ENCODE data around the gene SDCCAG8. TPM values are rescaled to one million over a fixed set of nuclear protein-coding genes. Genes with fewer than 3 reads are reported as not detected.

The SDCCAG8 gene
- total and polyA plus RNA-seq, 2 experiments from 2014 or later = 28.3 to 39.3 TPM

GRCh38 chr1:243487649-243488227 lies 231.9 kb downstream of the SDCCAG8 start:
- no peak for TF ChIP-seq CTCF (IDR thresholded peaks at IDR 0.05; ENCODE audit: poor library complexity)
- TF ChIP-seq EZH2phosphoT487 (IDR thresholded peaks at IDR 0.05; ENCODE audit: low read depth, severe bottlenecking, unreplicated experiment) = no peak
- TF ChIP-seq EZH2 (IDR thresholded peaks at IDR 0.05; ENCODE audit: borderline replicate concordance) = no peak
- peaks cover 1% of the 10 kb centered on the region for H3K4me1 ChIP-seq (ENCODE audit: insufficient read depth)
- no peak for DNase-seq (ENCODE audit: low spot score)
- no peak overlapping the region for H3K4me3 ChIP-seq
- no peak overlapping the region for H3K4me2 ChIP-seq
- no peaks in the 10 kb centered on the region for H3K9me3 ChIP-seq (ENCODE audit: low read depth)
- no peaks in the 10 kb centered on the region for H3K79me2 ChIP-seq
- no peaks in the 10 kb centered on the region for H4K20me1 ChIP-seq (ENCODE audit: insufficient read depth, poor library complexity, severe bottlenecking)
- no peak overlapping the region for H3K27ac ChIP-seq
- H3K9me2 ChIP-seq (replicated peaks; ENCODE audit: insufficient read depth) = no peaks in the 10 kb centered on the region
- no peaks in the 10 kb centered on the region for H3K27me3 ChIP-seq
- 95% methylated on average over 29 of the region's 40 CpGs for WGBS (ENCODE audit: low lambda C conversion rate, missing lambda C conversion rate)
- no peak overlapping the region for H2AFZ ChIP-seq
- no peaks in the 10 kb centered on the region for H3K36me3 ChIP-seq (replicated peaks; ENCODE audit: insufficient read depth, low read depth)

GRCh38 chr1:243488459-243489157 lies 232.8 kb downstream of the SDCCAG8 start:
- Histone ChIP-seq H3K4me3 (no peak overlapping the region), H3K4me2 (no peak overlapping the region), H3K36me3 (replicated peaks; ENCODE audit: insufficient read depth, low read depth) (no peaks in the 10 kb centered on the region), H3K9me3 (ENCODE audit: low read depth) (no peaks in the 10 kb centered on the region), H3K4me1 (ENCODE audit: insufficient read depth) (no peaks in the 10 kb centered on the region), H3K9me2 (replicated peaks; ENCODE audit: insufficient read depth) (no peaks in the 10 kb centered on the region), H3K27me3 (no peaks in the 10 kb centered on the region), H2AFZ (no peak overlapping the region), H4K20me1 (ENCODE audit: insufficient read depth, poor library complexity, severe bottlenecking) (no peaks in the 10 kb centered on the region), H3K79me2 (no peaks in the 10 kb centered on the region), H3K27ac (no peak overlapping the region)
- WGBS (ENCODE audit: low lambda C conversion rate, missing lambda C conversion rate) = 86% methylated on average over 20 of the region's 20 CpGs
- TF ChIP-seq EZH2phosphoT487 (IDR thresholded peaks at IDR 0.05; ENCODE audit: low read depth, severe bottlenecking, unreplicated experiment) (no peak), EZH2 (IDR thresholded peaks at IDR 0.05; ENCODE audit: borderline replicate concordance) (no peak), CTCF (IDR thresholded peaks at IDR 0.05; ENCODE audit: poor library complexity) (no peak)
- no peak for DNase-seq (ENCODE audit: low spot score)

GRCh38 chr1:243489158-243489527 lies 233.3 kb downstream of the SDCCAG8 start:
- DNase-seq (ENCODE audit: low spot score) = no peak
- H3K9me3 ChIP-seq (ENCODE audit: low read depth) = no peaks in the 10 kb centered on the region
- H3K79me2 ChIP-seq = no peaks in the 10 kb centered on the region
- TF ChIP-seq CTCF (IDR thresholded peaks at IDR 0.05; ENCODE audit: poor library complexity) = no peak
- no peak for TF ChIP-seq EZH2phosphoT487 (IDR thresholded peaks at IDR 0.05; ENCODE audit: low read depth, severe bottlenecking, unreplicated experiment)
- no peak for TF ChIP-seq EZH2 (IDR thresholded peaks at IDR 0.05; ENCODE audit: borderline replicate concordance)
- H3K27ac ChIP-seq = no peak overlapping the region
- H3K4me2 ChIP-seq = no peak overlapping the region
- no peaks in the 10 kb centered on the region for H4K20me1 ChIP-seq (ENCODE audit: insufficient read depth, poor library complexity, severe bottlenecking)
- no peak overlapping the region for H3K4me3 ChIP-seq
- no peaks in the 10 kb centered on the region for H3K9me2 ChIP-seq (replicated peaks; ENCODE audit: insufficient read depth)
- no peak overlapping the region for H2AFZ ChIP-seq
- no peaks in the 10 kb centered on the region for H3K4me1 ChIP-seq (ENCODE audit: insufficient read depth)
- H3K36me3 ChIP-seq (replicated peaks; ENCODE audit: insufficient read depth, low read depth) = no peaks in the 10 kb centered on the region
- no peaks in the 10 kb centered on the region for H3K27me3 ChIP-seq
- 96% methylated on average over 22 of the region's 24 CpGs for WGBS (ENCODE audit: low lambda C conversion rate, missing lambda C conversion rate)
